HG03558 (cell line): ENCODE results near the gene SMPX.

ENCODE experiments used
- ATAC-seq: cut with Tn5 transposase; IDR thresholded peaks from one replicate; pipeline ENCODE4 v1.9.1; 2021; ENCODE audit warnings: moderate number of reproducible peaks; ENCODE audit not compliant: unreplicated experiment; ENCODE audit errors: extremely low read depth

SMPX gene

DNA sequence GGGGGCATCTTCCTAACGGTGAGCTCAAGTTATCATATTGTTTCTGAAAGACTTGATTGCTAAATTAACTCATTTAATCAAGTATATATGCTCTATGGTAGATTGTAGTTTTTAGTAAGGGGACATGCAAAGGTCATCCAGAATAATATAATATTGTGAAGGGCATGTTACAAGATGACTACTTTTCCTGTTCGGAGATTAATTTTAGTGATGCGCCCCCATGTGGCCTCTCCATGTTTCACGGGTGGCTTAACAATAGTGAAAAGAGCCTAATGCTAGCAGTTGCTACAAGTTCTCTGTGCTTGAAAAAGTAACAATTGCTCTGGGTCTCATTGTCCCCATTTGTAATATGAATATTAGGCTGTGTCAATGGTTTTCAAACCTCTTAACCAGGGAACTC, 12.2 kb downstream of the SMPX start:
- ATAC-seq = no peak

GRCh38 chrX:21744721-21745120, 13.2 kb downstream of the SMPX start:
- no peak for ATAC-seq

GRCh38 chrX:21744060-21744459, 13.9 kb downstream of the SMPX start:
- no peak for ATAC-seq

GRCh38 chrX:21741869-21742701, 15.8 kb downstream of the SMPX start:
- no peak for ATAC-seq

GRCh38 chrX:21741364-21741763, 16.6 kb downstream of the SMPX start:
- no peak for ATAC-seq

DNA sequence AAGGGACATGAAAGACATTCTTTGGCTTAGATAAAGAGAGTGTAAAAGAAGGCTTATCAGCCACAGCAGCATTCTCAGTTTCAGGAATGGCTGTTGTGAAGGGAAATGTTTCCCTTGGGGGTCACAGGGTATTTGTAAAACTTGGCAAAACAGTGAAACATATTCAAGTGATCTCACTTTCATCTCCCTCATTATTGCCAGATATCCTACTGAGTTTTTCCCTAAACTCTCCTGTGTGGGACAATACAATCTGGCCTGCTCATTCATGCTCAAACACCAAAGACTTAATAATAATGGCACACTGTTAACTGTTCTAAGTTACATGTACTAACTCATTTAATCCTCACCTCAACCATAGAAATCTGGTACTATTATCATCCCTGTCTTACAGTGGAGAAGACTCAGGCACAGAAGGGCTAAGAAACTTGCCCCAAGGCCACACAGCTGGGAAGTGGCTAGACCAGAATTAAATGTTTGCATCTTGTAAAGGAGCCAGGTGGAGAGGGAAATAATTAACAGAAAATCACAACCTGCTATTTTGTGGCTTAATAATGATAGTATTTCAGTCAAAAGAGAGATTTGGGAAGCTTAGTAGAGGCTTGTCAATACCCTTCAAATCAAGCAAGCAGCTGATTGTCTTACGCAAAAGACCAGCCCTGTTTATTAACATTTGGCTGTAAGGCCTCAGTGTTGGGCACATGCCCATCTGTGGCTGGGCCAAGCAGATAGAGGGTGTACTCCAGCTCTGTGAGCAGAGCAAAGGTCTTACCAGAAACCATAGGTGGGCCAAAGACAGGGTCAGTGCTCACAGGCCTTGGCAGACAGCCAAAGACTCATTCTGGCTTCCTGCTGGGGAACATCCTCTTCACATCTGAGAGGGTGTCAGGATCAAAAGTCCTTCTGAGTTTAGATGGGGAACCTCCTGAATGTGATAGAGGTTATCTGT, 17.3 kb downstream of the SMPX start:
- ATAC-seq = no peak

- no peak for ATAC-seq
These were observed 19.0 kb downstream of the SMPX start for GRCh38 chrX:21738950-21739287.

- ATAC-seq = no peak
These were observed 19.5 kb downstream of the SMPX start for GRCh38 chrX:21738210-21738949.

DNA sequence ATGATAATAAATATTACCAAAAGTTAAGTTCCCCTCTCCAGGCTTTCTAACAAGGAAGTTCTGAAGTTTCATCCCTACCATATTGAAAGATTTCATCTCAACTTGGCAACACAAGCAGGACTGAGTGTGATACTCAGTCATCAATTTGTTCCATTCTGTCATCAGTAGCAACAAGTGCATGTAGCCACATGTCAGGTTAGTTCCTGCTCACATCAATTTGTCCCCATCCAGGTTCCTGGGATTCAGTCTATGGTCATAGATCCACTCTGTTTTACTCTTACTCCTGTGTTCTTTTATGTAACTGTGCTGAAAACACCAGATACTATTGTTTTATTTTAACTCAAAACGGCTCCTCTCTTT, 22.2 kb downstream of the SMPX start:
- no peak for ATAC-seq

DNA sequence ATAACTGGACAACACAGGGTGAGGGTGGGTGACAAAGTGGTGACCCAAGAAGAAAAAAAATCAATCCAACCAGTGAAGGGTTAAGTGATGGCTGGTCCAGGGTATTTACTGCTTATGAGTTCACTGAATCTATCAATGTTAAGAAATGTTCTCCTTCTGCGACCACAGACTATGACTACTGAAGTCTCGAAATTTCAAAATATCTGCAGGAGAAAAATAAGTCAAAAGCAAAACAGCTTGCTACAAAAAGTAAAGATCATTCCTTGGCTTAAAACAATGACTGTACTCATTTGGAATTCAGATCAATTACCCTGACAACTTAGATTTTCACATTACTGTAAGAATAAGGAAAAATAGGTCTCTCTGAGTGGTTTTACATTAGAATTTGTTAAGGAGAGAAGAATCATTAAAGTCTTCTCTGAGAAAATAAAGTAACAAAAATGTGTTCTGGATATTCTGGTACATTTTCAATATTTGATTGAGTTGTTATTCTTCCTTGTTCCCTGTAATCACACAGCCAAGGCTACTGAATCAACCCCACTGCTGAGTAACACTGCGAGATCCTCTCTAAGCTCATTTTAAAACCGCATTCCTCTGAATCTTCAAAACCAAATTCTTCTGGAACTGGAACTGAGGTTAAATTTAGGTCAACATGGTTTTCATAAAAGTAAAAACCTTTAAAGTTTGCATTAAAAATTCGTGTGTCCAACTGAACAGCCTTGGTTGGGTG, 22.7 kb downstream of the SMPX start:
- no peak for ATAC-seq

DNA sequence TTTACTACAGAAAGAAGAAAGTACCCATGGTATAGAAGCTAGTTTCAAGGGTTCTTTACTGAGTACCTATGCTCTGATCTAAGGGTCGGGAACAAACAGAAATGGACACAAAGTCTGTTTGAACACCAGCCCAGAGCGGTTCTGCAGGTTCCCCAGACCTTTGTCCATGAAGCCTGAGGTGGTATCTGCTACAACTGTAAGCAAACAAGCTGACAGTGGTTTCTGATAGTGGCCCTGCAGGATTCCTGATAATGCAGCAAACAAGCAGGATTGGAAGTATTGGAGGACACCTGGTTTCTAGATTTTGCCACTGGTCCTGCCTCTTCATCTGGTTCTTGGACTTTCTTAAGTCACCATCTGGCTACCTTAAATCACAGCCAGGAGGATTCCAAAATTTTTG, 23.7 kb downstream of the SMPX start:
- ATAC-seq = no peak

DNA sequence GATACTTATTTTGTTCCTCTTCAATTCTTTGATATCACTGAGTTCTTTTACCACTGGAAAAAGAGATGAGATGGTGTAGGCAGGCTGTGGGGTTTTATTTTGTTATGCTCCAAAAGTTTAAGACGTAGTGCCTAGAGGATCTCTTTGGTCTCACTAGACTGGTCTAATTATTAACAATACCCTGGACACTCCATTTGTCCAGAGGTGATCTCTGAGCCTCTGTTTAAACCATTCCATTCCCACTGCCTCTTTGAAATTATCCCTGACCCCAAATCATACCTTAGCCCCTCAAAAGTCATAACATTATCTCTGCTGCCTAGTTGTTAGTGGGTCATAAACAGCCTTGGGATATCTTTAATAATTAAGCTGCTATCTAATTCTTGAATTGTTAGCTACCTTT, 24.2 kb downstream of the SMPX start:
- no peak for ATAC-seq

DNA sequence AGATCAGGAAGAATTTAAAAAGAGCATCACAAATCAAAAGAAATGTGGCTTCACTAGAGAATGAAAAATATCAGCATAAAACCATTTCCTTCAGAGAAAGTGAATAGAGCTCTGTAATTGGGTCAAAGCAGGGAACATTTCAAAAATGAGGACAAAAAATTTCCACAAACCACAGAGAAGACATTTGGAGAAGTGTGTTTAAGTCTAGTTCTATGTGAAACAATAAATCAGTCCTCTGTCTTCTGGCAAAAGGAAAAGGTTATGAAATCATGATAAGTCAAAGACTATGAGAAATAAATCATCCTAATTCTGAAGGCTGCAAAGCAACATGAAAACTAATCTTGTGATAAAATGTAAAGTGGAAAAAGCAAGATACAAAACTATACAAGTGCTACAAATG, 27.9 kb downstream of the SMPX start:
- ATAC-seq = no peak

GRCh38 chrX:21728276-21728968, 29.5 kb downstream of the SMPX start:
- ATAC-seq = no peak

- no peak for ATAC-seq
These were observed 32.0 kb downstream of the SMPX start for GRCh38 chrX:21725916-21726315.

DNA sequence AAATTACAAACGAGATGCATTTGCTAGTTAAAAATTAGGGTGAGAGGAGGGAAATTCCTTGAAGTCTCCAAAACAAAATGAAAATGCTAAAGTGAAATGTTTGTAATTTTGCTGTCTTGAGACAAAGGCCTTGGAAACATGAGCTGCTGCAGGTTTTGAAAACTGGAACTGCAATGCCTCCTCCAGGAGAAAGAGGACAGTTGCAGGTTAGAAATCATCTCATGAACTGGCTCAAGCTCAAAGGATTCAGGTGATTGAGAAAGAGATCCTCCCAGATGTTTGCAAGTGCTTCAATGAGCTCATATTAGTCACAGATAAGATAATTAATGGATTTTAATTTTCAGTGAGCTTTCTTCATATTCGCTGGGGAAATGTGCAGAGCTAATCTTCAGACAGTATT, 32.4 kb downstream of the SMPX start:
- ATAC-seq = no peak

DNA sequence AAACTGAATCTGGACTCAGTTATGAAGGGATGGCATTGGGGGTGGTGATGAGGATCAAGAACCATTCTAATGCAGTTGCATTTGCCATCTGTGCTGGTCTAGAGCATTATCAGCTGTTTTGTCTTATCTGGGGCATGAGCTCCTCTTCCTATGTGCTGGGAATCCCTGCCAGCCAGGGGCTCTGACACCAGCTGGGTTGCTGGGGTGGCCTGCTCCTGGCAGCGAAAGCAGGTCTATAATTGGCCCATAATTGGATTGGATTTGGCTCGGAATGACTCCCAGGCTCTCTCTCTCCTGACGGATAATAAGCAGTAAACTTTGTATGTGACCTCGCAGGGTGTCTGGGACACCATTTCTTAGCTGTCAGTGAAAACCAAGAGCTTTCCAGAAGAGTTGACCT, 34.1 kb downstream of the SMPX start:
- ATAC-seq = no peak

- ATAC-seq = no peak
These were observed 34.8 kb downstream of the SMPX start for GRCh38 chrX:21723084-21723483.

DNA sequence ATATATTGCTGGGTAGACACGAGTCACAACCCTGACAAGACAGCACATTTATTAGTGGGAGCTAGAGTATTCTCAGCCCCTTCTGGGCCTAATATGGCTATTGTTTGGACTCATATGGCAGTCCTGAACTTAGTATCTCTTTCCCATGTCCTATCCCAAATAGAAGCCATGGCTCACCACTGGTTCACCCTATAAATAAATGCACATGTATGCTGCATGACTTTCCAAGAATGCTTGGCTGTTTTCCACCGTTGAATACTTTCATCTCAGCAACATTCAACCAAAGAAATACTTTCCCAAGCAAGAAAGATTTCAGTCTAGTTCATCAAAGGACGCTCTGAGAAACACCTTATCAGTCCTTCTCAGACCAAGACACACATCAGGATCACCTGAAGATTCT, 36.7 kb downstream of the SMPX start:
- no peak for ATAC-seq

GRCh38 chrX:21718575-21718974, 39.3 kb downstream of the SMPX start:
- no peak for ATAC-seq
